Mesodermal cell (in vitro differentiated cells): ENCODE results near the gene OTOP2.

ENCODE experiments used
- H3K27ac ChIP-seq: 2 replicates; pipeline ENCODE4 v1.7.0; 2013; ENCODE audit warnings: mild to moderate bottlenecking, low read depth, low read length, moderate library complexity; ENCODE audit not compliant: severe bottlenecking
- H3K36me3 ChIP-seq: 2 replicates; pipeline ENCODE4 v1.7.1; 2013; ENCODE audit warnings: mild to moderate bottlenecking, low read length, moderate library complexity; ENCODE audit not compliant: control insufficient read depth, insufficient read depth
- H3K4me1 ChIP-seq: one replicate; pipeline ENCODE4 v1.7.1; 2013; ENCODE audit warnings: mild to moderate bottlenecking, low read length; ENCODE audit not compliant: insufficient read depth, control insufficient read depth, poor library complexity, severe bottlenecking
- H3K4me3 ChIP-seq: 2 replicates; pipeline ENCODE4 v1.7.0; 2013; ENCODE audit warnings: low read length, control low read depth, mild to moderate bottlenecking; ENCODE audit not compliant: insufficient read depth, poor library complexity, severe bottlenecking; ENCODE audit errors: extremely low read depth
- H3K9me3 ChIP-seq: 2 replicates; pipeline ENCODE4 v1.7.1; 2013; ENCODE audit warnings: mild to moderate bottlenecking, low read length, moderate library complexity; ENCODE audit not compliant: control insufficient read depth
- WGBS, 2 experiments: methylation state at CpG; one replicate each; pipeline ENCODE4 v1.1.5; 2013; ENCODE audit warnings: missing lambda C conversion rate in 2 of 2; ENCODE audit not compliant: insufficient coverage in 2 of 2; 5-methylcytosine and 5-hydroxymethylcytosine counted together

The OTOP2 gene

DNA sequence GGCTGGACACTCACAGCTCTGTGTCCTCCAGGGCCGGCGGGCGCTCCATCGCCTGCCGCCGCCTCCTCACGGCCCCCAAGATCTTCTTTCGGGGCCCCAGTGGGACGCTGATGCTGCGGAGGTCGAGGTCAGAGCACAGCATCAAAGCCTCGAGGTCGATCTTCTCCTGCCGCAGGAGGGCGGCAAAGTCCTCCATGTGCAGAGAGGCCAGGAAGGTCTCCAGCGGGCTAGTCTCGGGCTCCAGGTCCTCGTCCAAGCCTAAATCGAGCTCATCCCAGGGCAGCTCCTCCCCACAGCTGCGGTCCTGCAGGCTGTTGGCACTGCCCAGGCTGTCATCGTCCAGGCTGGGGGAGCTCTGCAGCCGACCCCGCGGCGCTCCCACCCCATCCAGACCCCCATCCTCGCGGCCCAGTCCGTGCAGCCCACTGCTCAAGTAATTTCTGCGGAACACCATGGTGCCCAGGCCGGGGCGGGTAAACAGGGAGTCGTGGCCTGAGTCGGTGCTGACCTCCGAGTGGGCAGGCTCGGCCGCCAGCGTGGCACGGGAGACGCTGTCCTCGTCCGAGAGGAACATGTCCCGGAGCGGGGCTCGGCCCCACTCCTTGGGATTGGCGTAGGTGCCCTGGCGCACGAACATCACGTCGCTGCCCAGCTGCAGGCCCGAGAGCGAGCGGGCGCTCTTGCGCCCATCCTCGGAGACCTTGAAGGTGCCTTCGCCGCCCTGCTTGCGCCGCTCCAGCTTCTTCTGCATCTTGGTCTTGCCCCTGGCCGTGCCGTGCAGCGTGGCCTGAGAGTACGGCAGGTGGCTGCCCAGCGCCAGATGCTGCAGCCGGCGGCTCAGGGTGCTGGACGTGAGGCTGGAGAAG lies 4.4 kb upstream of the OTOP2 start:
- Histone ChIP-seq H3K9me3 (no peaks in the 10 kb centered on the region), H3K36me3 (no peaks in the 10 kb centered on the region), H3K4me3 (no peak overlapping the region), H3K4me1 (no peaks in the 10 kb centered on the region), H3K27ac (no peak overlapping the region)
- WGBS, 2 experiments = 87% methylated on average over 67 of the region's 67 CpGs

DNA sequence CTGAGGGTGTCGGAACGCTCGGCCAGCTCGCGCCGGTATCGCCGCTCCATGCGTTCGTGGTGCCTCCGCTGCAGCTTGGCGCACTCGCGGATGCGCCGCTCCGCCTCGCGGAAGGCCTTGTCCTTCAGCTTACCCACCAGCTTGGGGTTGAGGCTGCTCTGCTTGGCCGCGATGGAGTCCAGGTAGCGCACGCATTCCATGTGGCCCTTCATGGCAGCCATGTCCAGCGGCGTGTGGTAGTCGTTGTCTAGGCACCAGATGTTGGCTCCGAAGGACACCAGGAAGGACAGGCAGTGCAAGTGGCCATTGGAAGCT lies 3.8 kb upstream of the OTOP2 start:
- WGBS, 2 experiments = 95 to 97% methylated on average over 25 to 27 of the region's 27 CpGs
- Histone ChIP-seq H3K4me1 (no peaks in the 10 kb centered on the region), H3K36me3 (no peaks in the 10 kb centered on the region), H3K27ac (no peak overlapping the region), H3K4me3 (no peak overlapping the region), H3K9me3 (no peaks in the 10 kb centered on the region)

DNA sequence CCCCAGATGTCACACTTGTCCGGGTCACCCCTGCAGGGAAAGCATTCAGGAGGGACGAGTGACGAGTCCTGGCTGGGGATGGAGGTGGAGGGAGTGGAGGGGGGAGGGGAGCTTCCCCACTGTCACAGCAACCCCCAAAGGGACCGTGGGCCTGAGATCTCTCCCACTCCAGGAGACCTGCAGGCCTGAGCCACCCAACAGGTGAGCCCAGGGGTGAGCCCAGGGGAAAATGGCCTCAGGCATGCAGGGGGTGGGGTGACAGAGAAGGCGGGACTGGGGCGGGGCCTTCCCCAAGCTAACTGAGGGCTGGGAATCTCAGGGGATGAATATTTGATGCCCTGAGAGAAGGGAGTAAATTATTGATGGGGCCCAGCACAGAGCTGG lies 3.4 kb upstream of the OTOP2 start:
- Histone ChIP-seq H3K4me3 (no peak overlapping the region), H3K4me1 (no peaks in the 10 kb centered on the region), H3K27ac (no peak overlapping the region), H3K36me3 (no peaks in the 10 kb centered on the region), H3K9me3 (no peaks in the 10 kb centered on the region)
- 51 to 67% methylated on average over 1 to 2 of the region's 6 CpGs for WGBS, 2 experiments

DNA sequence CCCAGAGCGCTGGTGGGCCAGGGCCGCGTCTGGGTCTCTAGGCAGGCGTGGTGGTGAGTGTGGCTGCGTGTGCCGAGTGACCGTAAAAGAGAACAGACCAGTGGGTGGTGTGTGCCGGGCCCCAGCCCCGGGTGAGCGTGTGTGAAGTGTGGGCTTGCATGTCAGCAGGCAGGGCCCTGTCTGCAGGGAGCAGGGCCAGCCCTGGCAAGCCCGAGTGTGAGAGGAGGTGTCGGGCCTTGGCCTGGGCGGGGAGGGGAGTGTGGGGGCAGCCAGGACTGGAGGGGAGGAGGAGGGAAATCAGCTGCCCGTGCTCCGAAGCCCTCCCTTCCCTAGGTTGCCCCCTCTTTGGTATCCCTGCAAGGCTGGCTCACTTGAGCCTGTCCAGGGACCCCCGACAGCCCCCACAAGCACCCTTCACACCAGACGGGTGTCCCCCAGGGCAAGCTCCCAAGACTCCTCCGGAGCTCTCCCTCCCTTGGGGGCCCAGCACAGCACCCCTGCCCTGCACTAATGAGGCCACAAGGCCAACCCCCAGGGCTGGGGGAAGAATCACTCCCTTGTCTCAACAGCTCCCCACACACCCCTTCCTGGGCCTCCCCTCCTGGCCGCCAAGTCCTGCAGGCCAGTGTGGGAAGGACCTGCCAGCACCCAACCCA lies 2.9 kb upstream of the OTOP2 start:
- no peaks in the 10 kb centered on the region for H3K9me3 ChIP-seq
- no peaks in the 10 kb centered on the region for H3K4me1 ChIP-seq
- H3K4me3 ChIP-seq = no peak overlapping the region
- H3K36me3 ChIP-seq = no peaks in the 10 kb centered on the region
- WGBS, 2 experiments = 69 to 79% methylated on average over 13 to 14 of the region's 19 CpGs
- H3K27ac ChIP-seq = no peak overlapping the region

DNA sequence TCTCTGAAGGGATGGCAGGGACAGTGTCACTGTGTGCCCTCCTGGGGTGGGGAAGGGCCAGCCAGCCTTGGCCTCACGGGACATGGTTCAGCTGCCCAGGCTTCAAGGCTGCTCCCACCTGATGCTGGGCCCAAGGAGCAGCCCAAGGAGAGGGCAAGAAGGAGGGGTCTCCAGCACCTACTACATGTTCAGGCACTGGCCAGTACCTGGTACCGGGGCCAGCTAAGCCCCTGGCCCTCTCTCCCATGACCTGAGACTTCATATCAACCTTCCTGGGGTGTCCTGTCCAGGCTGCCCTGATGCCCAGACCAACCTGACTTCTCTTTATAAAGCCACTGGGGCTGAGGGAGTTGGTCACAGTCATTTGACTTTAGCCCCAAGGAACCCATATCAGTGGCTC lies 2.3 kb upstream of the OTOP2 start:
- Histone ChIP-seq H3K9me3 (no peaks in the 10 kb centered on the region), H3K36me3 (no peaks in the 10 kb centered on the region), H3K27ac (no peak overlapping the region), H3K4me1 (no peaks in the 10 kb centered on the region), H3K4me3 (no peak overlapping the region)
- WGBS, 2 experiments = 95 to 100% methylated on average over 2 of the region's 2 CpGs

DNA sequence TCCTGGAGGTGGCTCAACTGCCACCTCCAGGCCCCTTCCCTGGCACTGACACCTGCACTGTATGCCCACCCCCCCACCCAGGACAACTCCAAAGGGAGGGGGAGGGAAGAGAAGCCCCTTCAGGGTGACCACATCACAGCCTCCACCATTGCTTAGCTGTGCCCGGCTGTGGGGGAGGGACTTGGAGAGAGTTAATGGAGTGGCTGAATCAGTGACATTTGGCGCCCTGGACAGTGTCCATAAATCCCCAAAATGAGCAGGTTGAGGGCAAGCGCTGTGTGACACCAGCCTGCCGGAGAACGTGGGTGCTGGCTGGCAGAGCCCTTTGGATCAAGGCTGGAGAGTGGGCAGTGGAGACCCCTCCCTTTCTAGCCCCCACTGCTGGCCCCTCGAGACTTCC lies 1.9 kb upstream of the OTOP2 start:
- 82 to 85% methylated on average over 5 to 6 of the region's 6 CpGs for WGBS, 2 experiments
- no peak overlapping the region for H3K27ac ChIP-seq
- no peak overlapping the region for H3K4me3 ChIP-seq
- no peaks in the 10 kb centered on the region for H3K36me3 ChIP-seq
- no peaks in the 10 kb centered on the region for H3K9me3 ChIP-seq
- no peaks in the 10 kb centered on the region for H3K4me1 ChIP-seq

DNA sequence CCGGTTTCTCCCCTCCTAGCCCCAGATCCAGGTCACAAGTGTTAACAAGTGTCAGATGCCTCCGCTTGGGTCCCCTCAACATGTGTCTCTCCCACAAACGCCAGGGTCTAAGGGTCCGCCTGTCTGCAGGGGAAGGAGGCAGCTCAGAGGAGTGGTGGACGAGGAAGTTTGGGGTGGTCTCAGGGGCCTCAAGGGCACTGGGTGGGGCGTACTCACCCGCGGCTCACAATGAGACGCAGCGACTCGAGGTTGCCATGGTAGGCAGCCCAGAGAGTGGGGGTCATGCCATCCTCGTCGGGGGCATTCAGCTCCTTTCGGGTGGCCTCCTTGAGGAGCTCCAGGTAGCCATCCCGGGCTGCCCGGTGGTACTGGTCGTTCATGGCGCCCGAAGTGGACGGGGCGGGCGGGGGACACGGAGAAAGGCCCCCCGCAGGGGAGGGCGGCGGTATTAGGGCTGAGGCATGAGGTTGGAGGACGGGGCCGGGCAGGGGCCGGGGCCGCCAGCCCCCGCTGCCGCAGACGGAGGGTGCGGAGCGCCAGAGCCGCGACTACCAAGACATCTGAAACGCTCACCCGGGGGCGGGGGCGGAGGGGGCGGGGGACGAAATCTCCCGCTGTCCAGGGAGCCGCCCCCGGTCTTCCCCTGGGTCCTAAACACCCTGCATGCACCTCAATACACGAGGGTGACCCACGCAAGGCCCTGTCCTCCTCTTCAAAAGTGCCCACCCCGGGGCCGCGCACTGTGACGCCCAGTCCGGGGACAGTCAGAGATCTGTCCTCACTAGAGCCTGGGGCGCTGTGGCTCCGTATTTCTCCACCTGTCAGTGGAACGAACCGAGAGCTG lies 1.2 kb upstream of the OTOP2 start, which contains the start of gene USH1G:
TSS of gene USH1G (minus strand) at position 562 of the 844 bp plus-strand sequence. CDS start at position 380, 182 bp downstream.
- peak within 1 kb of the TSS; percentile 29 for H3K4me3 ChIP-seq
- WGBS, 2 experiments = 8 to 13% methylated on average over 35 to 43 of the region's 57 CpGs
- no peak within 1 kb of the TSS for H3K27ac ChIP-seq
- no peaks in the 10 kb centered on the region for H3K9me3 ChIP-seq
- no peaks in the 10 kb centered on the region for H3K36me3 ChIP-seq
- no peaks in the 10 kb centered on the region for H3K4me1 ChIP-seq

DNA sequence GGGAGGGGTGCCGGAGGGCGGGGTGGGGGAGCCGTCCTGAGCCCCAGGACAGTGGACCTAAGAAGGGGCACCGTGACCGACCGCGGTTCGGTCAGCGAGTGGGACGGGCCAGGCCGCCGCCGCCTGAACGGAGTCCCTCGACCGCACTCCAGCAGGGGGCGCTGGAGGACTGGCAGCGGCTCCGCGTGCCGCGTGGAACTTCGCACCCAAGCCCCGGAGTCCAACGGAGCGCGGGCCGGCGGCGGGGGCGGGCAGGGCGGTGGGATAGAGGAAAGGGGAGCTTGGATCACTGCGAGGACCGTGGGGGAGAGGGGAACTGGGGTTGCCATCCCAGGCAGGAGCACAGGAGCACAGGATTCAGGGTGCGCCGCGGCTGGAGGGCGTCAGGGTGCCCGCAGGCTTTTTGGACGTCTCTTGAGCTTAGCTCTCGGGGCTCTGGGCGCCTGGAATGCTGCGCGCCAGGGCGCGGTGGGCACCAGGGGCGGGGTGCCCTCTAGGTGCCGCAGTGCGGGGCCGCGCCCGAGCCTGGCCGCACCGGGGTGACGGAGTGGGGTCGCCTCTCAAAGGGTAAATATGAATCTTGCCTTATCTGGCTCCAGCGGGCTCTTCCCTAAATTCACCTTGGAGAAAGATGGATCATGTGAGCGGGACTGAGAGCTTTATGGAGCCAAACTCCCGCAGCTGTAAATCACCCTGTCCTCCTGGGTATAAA lies 379 bp upstream of the OTOP2 start:
- WGBS, 2 experiments = 8 to 10% methylated on average over 38 to 43 of the region's 59 CpGs
- no peaks in the 10 kb centered on the region for H3K9me3 ChIP-seq
- H3K4me3 ChIP-seq = peak overlapping the region; percentile 29
- no peaks in the 10 kb centered on the region for H3K36me3 ChIP-seq
- H3K27ac ChIP-seq = no peak overlapping the region
- H3K4me1 ChIP-seq = no peaks in the 10 kb centered on the region

DNA sequence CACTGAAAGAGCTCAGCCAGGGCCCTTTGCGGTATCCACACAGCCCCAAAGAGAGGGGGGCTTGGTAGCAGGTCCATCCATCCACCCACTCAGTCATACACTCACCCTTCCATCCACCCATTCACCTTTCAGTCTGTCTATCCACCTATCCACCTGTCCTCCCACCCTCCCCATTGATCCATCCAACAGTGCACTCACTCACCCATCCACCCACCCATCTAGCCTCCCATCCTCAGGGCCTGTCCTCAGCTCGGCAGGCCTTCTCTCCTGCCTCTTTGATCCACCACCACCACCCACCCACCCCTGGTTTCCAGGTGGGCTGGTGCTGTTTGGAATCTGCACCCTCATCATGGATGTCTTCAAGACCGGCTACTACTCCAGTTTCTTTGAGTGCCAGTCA lies 1.2 kb downstream of the OTOP2 start:
- no peak overlapping the region for H3K27ac ChIP-seq
- no peaks in the 10 kb centered on the region for H3K36me3 ChIP-seq
- 43 to 71% methylated on average over 1 to 2 of the region's 3 CpGs for WGBS, 2 experiments
- H3K9me3 ChIP-seq = no peaks in the 10 kb centered on the region
- H3K4me3 ChIP-seq = no peak overlapping the region
- no peaks in the 10 kb centered on the region for H3K4me1 ChIP-seq

DNA sequence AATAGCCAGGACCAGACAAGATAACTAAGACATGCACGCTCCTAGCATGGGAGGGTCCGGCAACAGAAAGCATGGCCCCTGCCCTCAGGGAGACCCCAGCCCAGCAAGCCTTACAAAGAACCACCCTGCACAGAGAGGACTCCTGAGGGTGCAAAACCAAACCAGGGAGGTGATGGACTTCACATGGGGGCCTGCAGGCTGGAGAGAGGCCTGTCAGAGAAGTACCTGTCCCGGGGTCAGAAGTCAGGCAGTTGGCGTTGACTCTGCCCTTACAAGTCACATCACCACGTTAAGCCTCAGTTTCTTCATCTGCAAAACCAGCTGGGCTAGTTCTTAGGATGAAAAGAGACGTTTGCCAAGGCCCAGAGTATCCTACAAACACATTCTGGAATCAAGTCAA lies 4.7 kb downstream of the OTOP2 start:
- Histone ChIP-seq H3K4me1 (no peaks in the 10 kb centered on the region), H3K27ac (no peak overlapping the region), H3K9me3 (no peaks in the 10 kb centered on the region), H3K36me3 (no peaks in the 10 kb centered on the region), H3K4me3 (no peak overlapping the region)
- WGBS, 2 experiments = 76 to 88% methylated on average over 4 to 5 of the region's 6 CpGs
